ENCODE data around the gene AEBP2. TPM values are rescaled to one million over a fixed set of nuclear protein-coding genes. Genes with fewer than 3 reads are reported as not detected.
A peak's percentile ranks its signal among the peaks of the same experiment; 100 is the strongest.

AEBP2 gene
- total and polyA plus RNA-seq, 2 donors (not counting 3 experiments of a cell fraction or from before 2014, with no cell fraction given): 8.8 to 42.2 TPM

DNA sequence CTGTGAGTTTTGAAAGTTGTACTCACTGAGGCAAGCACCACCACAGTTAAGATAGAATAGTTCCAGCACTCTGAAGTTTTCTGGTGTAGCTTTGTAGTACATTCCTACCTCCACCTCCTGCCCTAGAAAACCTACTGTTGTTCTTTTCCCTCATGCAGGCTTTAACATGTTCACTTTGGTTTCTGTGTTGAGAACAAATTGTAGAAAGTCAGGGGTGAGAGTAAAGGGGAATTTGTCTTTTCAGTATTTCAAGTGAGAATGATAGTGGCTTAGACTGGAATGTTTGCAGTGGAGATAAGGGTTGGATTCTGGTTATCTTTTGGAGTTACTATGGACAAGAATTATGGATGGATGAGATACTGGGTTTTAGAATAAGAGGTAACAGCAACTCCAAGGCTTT is 67.2 kb downstream of the AEBP2 start:
- H3K36me3 ChIP-seq (ENCODE audit: control insufficient read depth in 2 of 2, extremely low read depth in 1 of 2, insufficient read depth in 2 of 2, low read length in 2 of 2): no peaks in the 10 kb centered on the region
- no peaks in the 10 kb centered on the region for H3K9me3 ChIP-seq (replicated peaks; ENCODE audit: control insufficient read depth, insufficient read depth, low read length)
- BruUV-seq (replicated peaks): no TSS peak
- FAIRE-seq: no peak
- no peak overlapping the region for H2AFZ ChIP-seq (ENCODE audit: low read depth, low read length)
- no peak overlapping the region for H3K4me3 ChIP-seq (replicated peaks in 1 of 3; ENCODE audit: insufficient read depth in 1 of 3, low read depth in 1 of 3, low read length in 3 of 3)
- no peak overlapping the region for H3K9ac ChIP-seq (replicated peaks; ENCODE audit: extremely low read depth, insufficient read depth, low read length)
- peaks cover 42% of the 10 kb centered on the region for H3K79me2 ChIP-seq (ENCODE audit: control insufficient read depth, insufficient read depth, low read length)
- ChIA-PET POLR2A (interaction anchor here (0.7 kb wide), 1 partner anchor 40 kb away, joined by 5 read pairs; no protein-coding TSS in a partner anchor), CTCF (interaction anchor here (1.0 to 3.1 kb wide), 13 partner anchors 11 to 706 kb away, joined by 3 to 40 read pairs (median 8); no protein-coding TSS in a partner anchor)
- intact Hi-C loops (cut with micrococcal nuclease) (loop anchor here (2.0 to 5.0 kb wide), 3 partner anchors 232 to 871 kb away; no protein-coding TSS in a partner anchor), dilution Hi-C loops (cut with MboI; ENCODE audit: extremely low pct_ligation_motif_present, low sequenced_read_pairs) (no loop called here)
- TF ChIP-seq GATA2 (IDR thresholded peaks at IDR 0.05; ENCODE audit: insufficient read depth, insufficient read length, low read depth, low read length) (no peak), MYC (IDR thresholded peaks at IDR 0.05; ENCODE audit: low read depth, low read length) (no peak)
- TF ChIP-seq, protein P1, sequence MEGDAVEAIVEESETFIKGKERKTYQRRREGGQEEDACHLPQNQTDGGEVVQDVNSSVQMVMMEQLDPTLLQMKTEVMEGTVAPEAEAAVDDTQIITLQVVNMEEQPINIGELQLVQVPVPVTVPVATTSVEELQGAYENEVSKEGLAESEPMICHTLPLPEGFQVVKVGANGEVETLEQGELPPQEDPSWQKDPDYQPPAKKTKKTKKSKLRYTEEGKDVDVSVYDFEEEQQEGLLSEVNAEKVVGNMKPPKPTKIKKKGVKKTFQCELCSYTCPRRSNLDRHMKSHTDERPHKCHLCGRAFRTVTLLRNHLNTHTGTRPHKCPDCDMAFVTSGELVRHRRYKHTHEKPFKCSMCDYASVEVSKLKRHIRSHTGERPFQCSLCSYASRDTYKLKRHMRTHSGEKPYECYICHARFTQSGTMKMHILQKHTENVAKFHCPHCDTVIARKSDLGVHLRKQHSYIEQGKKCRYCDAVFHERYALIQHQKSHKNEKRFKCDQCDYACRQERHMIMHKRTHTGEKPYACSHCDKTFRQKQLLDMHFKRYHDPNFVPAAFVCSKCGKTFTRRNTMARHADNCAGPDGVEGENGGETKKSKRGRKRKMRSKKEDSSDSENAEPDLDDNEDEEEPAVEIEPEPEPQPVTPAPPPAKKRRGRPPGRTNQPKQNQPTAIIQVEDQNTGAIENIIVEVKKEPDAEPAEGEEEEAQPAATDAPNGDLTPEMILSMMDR (IDR thresholded peaks at IDR 0.05; ENCODE audit: extremely low read depth in 1 of 2, insufficient read depth in 1 of 2, low read depth in 1 of 2, low read length in 2 of 2): no peak
- H3K27me3 ChIP-seq (ENCODE audit: control insufficient read depth in 2 of 2, insufficient read depth in 2 of 2, low read length in 2 of 2): no peaks in the 10 kb centered on the region
- peaks cover 7% of the 10 kb centered on the region for H3K4me1 ChIP-seq (ENCODE audit: control insufficient read depth, extremely low read depth, insufficient read depth, low read length)
- H3K9me1 ChIP-seq (replicated peaks; ENCODE audit: control insufficient read depth, extremely low read depth, insufficient read depth, low read length): no peaks in the 10 kb centered on the region
- no peaks in the 10 kb centered on the region for H4K20me1 ChIP-seq (replicated peaks; ENCODE audit: control insufficient read depth, extremely low read depth, insufficient read depth, low read length)
- no peak overlapping the region for H3K4me2 ChIP-seq (ENCODE audit: insufficient read depth, low read length)
- no peak overlapping the region for H3K27ac ChIP-seq (ENCODE audit: insufficient read depth, low read depth, low read length)
- no peak for DNase-seq (ENCODE audit: low read depth, low spot score)

DNA sequence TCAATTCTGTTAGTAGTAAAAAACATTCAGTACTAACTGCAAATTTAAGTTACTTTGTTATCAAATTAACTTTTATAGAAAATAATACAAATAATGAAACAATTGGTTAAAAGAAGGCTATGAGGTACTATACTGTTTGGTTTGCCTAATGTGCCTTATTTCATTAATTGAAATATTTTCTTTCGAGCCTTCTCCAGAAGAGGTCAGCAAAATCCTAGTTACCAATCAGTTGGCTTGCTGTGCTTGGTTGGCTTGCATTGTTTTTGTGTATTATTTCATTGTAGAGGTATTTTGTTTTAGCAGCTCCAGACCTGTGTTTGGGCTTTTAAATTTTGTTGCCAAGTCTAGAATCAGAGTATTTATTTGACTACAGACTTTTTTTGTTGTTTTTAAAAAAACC is 68.5 kb downstream of the AEBP2 start:
- TF ChIP-seq POLR2AphosphoS5 (IDR thresholded peaks at IDR 0.05; ENCODE audit: insufficient read depth, low read depth, low read length): no peak
- no peak for TF ChIP-seq JUN (IDR thresholded peaks at IDR 0.05; ENCODE audit: borderline replicate concordance, insufficient read depth, insufficient read length, low read depth)
- TF ChIP-seq FOS (IDR thresholded peaks at IDR 0.05; ENCODE audit: borderline replicate concordance, insufficient read depth, low read length): no peak
- TF ChIP-seq, protein P1 (IDR thresholded peaks at IDR 0.05; ENCODE audit: extremely low read depth in 1 of 2, insufficient read depth in 1 of 2, low read depth in 1 of 2, low read length in 2 of 2): peak in 1 of 2 donors; percentile 23
- Histone ChIP-seq H3K4me1 (ENCODE audit: control insufficient read depth, extremely low read depth, insufficient read depth, low read length) (peaks cover 7% of the 10 kb centered on the region), H3K4me2 (ENCODE audit: insufficient read depth, low read length) (no peak overlapping the region), H3K4me3 (replicated peaks in 1 of 3; ENCODE audit: insufficient read depth in 1 of 3, low read depth in 1 of 3, low read length in 3 of 3) (no peak overlapping the region), H3K27me3 (ENCODE audit: control insufficient read depth in 2 of 2, insufficient read depth in 2 of 2, low read length in 2 of 2) (no peaks in the 10 kb centered on the region), H3K9me3 (replicated peaks; ENCODE audit: control insufficient read depth, insufficient read depth, low read length) (no peaks in the 10 kb centered on the region), H2AFZ (ENCODE audit: low read depth, low read length) (no peak overlapping the region), H3K9me1 (replicated peaks; ENCODE audit: control insufficient read depth, extremely low read depth, insufficient read depth, low read length) (no peaks in the 10 kb centered on the region), H3K36me3 (ENCODE audit: control insufficient read depth in 2 of 2, extremely low read depth in 1 of 2, insufficient read depth in 2 of 2, low read length in 2 of 2) (no peaks in the 10 kb centered on the region), H3K9ac (replicated peaks; ENCODE audit: extremely low read depth, insufficient read depth, low read length) (no peak overlapping the region), H3K27ac (ENCODE audit: insufficient read depth, low read depth, low read length) (no peak overlapping the region), H3K79me2 (ENCODE audit: control insufficient read depth, insufficient read depth, low read length) (peaks cover 41% of the 10 kb centered on the region), H4K20me1 (replicated peaks; ENCODE audit: control insufficient read depth, extremely low read depth, insufficient read depth, low read length) (no peaks in the 10 kb centered on the region)
- BruUV-seq (replicated peaks): no TSS peak
- ChIA-PET CTCF (interaction anchor here (0.5 to 3.1 kb wide), 36 partner anchors 12 to 1095 kb away, joined by 3 to 40 read pairs (median 4); no protein-coding TSS in a partner anchor), POLR2A (interaction anchor here (0.5 kb wide), 1 partner anchor 20 kb away, joined by 4 read pairs; no protein-coding TSS in a partner anchor)
- intact Hi-C loops (cut with micrococcal nuclease) (loop anchor here (1.0 to 5.0 kb wide), 7 partner anchors 65 to 869 kb away; no protein-coding TSS in a partner anchor), dilution Hi-C loops (cut with MboI; ENCODE audit: extremely low pct_ligation_motif_present, low sequenced_read_pairs) (no loop called here)
- FAIRE-seq (peak; percentile 70), DNase-seq (ENCODE audit: low read depth, low spot score) (peak; percentile 75)

All from endothelial cell of umbilical vein (primary cell).